HG02798 (cell line): ENCODE measurements around the gene PRR5L.
A peak's percentile ranks its signal among the peaks of the same experiment; 100 is the strongest.

Experiments
- ATAC-seq: cut with Tn5 transposase; IDR thresholded peaks from one replicate; pipeline ENCODE4 v1.9.1; 2021; ENCODE audit warnings: mild to moderate bottlenecking; ENCODE audit not compliant: unreplicated experiment, poor library complexity

PRR5L gene

GRCh38 chr11:36395978-36396736 is 100.1 kb downstream of the PRR5L start:
- no peak for ATAC-seq

- ATAC-seq: no peak
These were observed 102.3 kb downstream of the PRR5L start for GRCh38 chr11:36398231-36398953.

DNA sequence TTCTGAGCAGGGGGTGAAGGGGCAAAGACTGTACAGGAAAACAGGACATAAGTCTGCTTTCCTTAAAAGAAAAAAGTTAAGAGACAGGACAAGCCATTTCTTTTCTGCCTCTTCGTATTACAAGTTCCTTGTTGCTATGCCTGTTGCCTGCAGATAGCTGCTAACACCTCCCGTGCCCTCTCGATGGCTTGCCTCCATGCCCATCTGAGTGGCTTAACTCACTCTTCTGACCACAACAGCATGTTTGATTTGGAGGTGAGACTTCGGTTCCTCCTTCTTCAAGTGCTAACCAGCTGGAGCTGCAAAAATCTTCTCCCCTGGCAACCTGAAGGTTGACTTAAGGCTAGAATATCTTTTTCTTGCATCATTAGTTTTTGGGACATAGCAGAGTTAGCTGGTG is 103.1 kb downstream of the PRR5L start:
- no peak for ATAC-seq

DNA sequence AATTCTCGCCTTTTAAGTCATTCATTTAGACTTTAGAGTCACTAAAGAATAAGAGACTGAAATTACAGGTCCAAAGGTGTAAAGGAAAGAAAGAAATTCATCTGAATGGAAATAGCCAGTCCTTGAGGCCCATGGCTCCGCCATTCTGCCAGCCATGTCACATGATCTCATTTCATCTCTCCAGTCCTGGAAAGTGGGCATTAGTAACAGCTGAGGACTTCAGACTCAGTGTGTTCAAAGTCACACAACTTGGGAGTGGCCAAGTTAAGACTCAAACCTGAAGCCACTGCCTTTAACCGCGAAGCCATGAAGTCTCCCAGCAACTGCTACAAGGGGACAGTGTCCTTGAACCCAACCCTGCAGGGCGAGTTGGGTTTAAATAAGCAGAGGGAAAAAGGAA is 103.7 kb downstream of the PRR5L start:
- ATAC-seq: no peak

GRCh38 chr11:36400766-36401455 is 104.8 kb downstream of the PRR5L start:
- no peak for ATAC-seq

GRCh38 chr11:36402568-36403170 is 106.6 kb downstream of the PRR5L start:
- no peak for ATAC-seq

DNA sequence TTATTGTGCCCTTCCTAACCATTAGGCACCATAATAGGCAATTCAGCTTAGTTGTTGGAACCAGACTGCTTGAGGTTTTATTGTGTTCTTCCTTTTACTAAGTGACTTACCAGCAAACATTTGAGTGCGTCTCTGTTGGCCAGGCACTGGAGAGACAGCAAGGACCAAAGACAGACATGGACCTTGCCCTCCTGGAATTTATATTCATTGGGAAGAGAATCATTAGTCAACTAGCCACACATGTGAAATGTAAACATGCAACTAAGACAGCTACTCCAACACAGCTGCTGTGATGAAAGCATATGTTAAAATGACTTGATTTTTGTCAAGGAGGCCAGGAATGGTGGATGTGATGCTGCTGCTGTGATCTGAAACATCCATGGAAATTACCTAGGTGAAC is 107.6 kb downstream of the PRR5L start:
- no peak for ATAC-seq

GRCh38 chr11:36404831-36405230 is 108.7 kb downstream of the PRR5L start:
- no peak for ATAC-seq

DNA sequence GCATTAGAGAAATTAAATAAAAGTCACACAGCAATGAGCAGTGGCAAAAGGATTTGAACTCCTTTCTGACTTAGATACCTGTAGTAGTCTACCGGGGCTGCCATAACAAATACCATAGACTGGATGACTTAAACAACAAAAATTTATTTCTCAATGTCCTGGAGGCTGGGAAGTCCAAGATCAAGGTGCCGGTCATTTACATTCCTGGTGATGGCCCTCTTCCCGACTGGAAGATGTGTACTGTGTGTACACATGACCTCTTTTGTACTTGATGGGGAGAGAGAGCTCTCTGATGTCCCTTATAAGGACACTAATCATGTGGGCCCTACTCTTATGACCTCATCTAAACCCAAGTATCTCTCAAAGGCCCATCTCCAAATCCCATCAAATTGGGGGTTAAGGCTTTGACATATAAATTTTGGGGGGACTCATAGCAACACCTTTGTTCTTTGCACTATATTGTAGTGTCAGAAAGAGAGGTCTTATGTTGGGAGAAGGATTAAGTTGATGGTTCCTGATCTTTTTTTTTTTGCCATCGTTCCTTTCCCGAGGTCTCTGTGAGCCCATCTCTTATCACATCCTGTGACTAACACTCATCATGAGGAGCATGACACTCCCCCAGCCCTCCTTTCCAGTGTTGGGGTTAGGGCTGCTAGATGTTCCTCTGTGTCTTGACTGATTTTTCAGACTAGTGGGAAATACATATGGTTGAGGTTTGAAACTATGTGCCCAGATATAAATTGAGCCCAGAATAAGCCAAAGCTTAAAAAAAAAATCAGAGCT is 109.7 kb downstream of the PRR5L start:
- ATAC-seq: no peak

DNA sequence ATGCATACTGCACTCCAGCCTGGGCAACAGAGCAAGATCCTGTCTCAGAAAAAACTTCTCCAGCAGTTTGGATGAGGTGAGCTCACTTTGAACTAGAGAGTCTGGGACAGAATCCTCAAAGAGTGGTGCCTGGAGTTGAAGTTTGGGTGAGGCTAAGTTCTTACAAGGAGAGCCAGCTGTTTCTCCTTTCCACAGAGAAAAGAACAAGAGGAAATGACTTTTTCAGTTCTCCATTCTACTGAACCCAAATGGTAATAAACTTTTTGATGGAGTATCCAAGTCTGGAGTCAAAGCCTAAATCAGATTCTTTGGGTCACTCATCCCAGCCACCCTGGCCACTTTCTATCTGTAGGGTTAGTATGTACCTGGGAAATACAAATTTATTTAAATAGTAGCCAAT is 111.3 kb downstream of the PRR5L start:
- ATAC-seq: no peak

DNA sequence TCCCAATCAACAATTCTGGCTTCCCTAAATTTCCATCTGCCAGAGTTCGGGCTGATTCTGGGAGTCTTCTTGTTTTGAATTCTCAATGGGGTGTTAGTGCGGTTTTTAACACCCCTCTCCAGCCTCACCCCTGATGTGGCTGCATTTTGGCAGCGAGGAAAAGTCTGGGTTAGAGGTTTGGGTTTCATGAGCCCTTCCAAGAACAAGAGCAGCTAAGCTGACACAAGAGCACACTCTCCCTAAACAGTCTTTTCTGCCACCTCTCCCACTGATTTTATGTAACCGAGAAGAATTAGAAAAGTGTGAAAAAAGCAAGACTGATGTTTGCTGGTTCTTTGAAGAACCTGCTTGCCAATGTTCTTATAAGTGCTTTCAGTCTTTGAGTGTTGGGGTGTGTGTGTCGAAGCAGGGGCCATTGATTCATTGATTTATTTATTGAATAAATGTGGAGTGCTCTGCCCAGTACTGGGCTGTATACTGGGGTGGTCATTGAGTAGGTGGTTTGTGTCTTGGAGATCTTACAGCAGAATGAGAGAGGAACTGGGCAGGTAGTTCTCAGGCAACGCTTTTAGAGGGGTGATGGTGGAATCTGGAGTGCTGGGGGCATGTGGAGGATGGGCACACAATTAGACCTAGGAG is 112.5 kb downstream of the PRR5L start:
- ATAC-seq: no peak

DNA sequence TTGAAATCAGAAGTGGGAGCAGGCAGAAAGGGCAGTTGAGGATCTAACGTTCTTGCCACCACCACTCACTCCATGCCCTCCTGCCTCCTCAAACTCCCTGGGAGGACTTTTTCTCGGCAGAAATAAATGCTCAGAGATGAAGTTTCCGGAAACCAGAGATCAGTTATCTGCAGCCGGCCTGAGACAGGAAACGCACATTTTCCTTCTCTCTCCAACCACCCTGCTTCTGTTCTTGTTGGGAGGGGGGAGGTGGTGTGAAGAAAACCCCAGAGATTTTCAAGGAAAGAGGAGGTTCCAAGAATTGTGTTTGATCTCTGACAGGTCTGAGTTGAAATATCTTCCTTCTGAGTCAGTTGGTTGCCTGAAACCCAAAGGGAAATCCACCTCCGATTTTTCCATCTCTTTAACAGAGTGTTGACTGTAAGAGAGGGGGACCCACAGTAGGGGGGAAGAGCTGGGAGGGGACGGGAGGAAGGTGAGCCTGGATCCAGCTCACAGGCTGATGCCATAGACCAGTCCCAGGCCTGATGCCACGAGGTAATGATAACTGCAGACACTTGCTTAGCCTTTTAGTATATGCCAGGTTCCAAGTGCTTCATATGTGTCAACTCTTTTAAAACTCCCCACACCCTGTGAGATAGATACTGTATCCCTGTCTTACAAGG is 113.2 kb downstream of the PRR5L start:
- ATAC-seq: no peak

GRCh38 chr11:36411202-36411640 is 115.1 kb downstream of the PRR5L start:
- ATAC-seq: peak; percentile 72

GRCh38 chr11:36412781-36413383 is 116.8 kb downstream of the PRR5L start:
- ATAC-seq: no peak

GRCh38 chr11:36417154-36417553 is 121.1 kb downstream of the PRR5L start:
- no peak for ATAC-seq

- ATAC-seq: no peak
These were observed 123.8 kb downstream of the PRR5L start for GRCh38 chr11:36419791-36420424.

GRCh38 chr11:36421546-36422155 is 125.6 kb downstream of the PRR5L start:
- no peak for ATAC-seq

DNA sequence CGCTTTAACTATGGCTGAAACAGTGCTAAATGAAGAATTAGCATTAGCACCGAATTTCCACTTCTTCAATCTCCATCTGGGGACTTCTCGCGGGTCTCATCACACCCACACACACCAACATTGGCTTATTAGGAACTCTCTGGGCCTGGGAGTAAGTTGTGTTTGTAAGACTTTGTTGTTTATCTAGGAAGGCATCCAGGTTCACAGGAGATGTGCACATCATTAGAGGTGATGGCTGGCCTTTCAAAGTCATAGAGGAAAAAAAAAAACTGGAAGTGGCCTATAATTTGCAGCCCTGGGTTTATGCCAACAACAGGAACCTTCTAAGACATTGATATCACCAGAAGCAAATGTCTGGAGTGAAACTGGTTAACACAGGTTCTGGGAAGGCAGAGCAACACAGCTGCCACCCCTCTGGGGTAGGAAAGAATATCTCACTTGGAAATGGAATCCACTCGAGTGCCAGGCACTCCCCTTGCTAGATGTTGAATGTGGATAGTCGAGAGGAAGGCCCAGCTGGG is 129.5 kb downstream of the PRR5L start:
- ATAC-seq: no peak
